Urinary bladder (tissue), 4 donors: ENCODE results near the gene PPIA. TPM values are rescaled to one million over a fixed set of nuclear protein-coding genes. Genes with fewer than 3 reads are reported as not detected.

Experiments used
- DNase-seq: peaks from one replicate; pipeline ENCODE4 v3.0.0-alpha.2; 2015; ENCODE audit errors: extremely low spot score
- H3K27ac ChIP-seq: one replicate; pipeline ENCODE4 v1.5.1; 2013; ENCODE audit warnings: low read depth, mild to moderate bottlenecking, moderate library complexity
- H3K36me3 ChIP-seq: one replicate; pipeline ENCODE4 v1.6.1; 2013; ENCODE audit warnings: mild to moderate bottlenecking, moderate library complexity; ENCODE audit not compliant: insufficient read depth
- H3K4me1 ChIP-seq: one replicate; pipeline ENCODE4 v1.6.1; 2013; ENCODE audit warnings: mild to moderate bottlenecking, moderate library complexity; ENCODE audit not compliant: insufficient read depth
- H3K4me3 ChIP-seq: one replicate; pipeline ENCODE4 v1.5.1; 2013; ENCODE audit warnings: low read depth, low read length
- WGBS: extraction: QIAGEN DNeasy Blood & Tissue Kit; methylation state at CpG from one replicate; pipeline ENCODE4 v1.1.7; 2013; 5-methylcytosine and 5-hydroxymethylcytosine counted together
- polyA plus RNA-seq: library from polyadenylated mRNA; stranded (reverse); fragments of 200-250 nt; gene quantifications from one replicate; pipeline ENCODE4 v1.2.3, GENCODE V29; 2013
- total RNA-seq: library from RNA; depleted of rRNA; stranded (reverse); fragments of >200 nt; gene quantifications from one replicate; pipeline ENCODE4 v1.2.3, GENCODE V29; 2014
- donor health status: healthy with polysubstance abuse.
- donor health status: healthy.

The PPIA gene
- total RNA-seq, result 1,408 TPM
- 1,866 TPM for polyA plus RNA-seq

- H3K27ac ChIP-seq, result peak within 1 kb of the TSS; percentile 100
- no peaks in the 10 kb centered on the region for H3K4me1 ChIP-seq
- under 1% methylated on average over 99 of the region's 99 CpGs for WGBS
- DNase-seq, result peak; percentile 93
- peak within 1 kb of the TSS; percentile 96 for H3K4me3 ChIP-seq
- no peaks in the 10 kb centered on the region for H3K36me3 ChIP-seq
Measured at GRCh38 chr7:44796504-44797328, at the start of gene PPIA. Gene PPIA (plus strand): TSS chr7:44796681. CDS start chr7:44796725, 44 bp downstream.

GRCh38 chr7:44748045-44748947 lies 48.2 kb upstream of the PPIA start, which contains the start of gene ZMIZ2:
Gene ZMIZ2 (plus strand): TSS chr7:44748847. CDS start chr7:44756250, 7,403 bp downstream.
- Histone ChIP-seq H3K4me3 (peak within 1 kb of the TSS; percentile 99), H3K4me1 (peaks cover 3% of the 10 kb centered on the region), H3K27ac (peak within 1 kb of the TSS; percentile 97), H3K36me3 (no peaks in the 10 kb centered on the region)
- peak; percentile 71 for DNase-seq
- WGBS, result 1% methylated on average over 91 of the region's 92 CpGs

DNA sequence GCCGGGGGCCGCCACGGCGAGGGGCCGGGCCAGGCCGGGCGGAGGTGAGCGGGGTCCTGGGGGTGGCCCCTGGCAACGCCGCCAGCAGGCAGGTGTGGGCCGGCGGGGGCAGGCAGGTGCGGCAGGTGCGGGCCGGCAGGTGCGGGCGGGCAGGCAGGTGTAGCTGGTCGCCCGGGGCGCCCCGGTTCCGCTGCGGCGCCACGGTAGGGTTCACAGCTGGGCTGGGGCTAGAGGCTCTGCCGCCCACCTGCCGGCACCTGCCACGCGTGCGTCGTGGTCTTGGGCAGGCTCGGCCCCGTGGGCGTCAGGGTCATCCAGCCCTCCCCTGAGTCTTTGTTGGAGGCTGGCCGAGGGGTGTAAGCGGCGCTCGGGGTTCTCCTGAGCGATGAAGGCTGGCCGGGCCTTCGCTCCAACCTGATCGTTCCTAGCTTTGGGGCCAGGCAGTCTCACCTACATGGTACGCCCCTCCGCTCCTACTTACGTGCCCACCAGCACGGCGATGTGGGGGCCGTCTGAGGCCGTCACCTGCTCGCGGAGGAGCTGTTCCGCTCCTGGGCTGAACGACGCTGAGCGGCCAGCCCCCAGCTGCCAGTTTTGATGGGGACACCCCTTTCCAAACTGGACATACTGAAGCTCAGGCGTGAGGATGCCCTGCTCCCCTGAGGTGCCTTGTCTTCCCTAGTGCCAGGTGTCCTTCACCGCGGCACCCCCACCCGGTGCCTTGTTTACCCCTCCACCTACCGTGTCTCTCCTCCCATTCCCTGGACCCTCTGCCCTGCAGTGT lies 47.3 kb upstream of the PPIA start:
- Histone ChIP-seq H3K4me1 (peaks cover 3% of the 10 kb centered on the region), H3K36me3 (no peaks in the 10 kb centered on the region), H3K4me3 (peak overlapping the region; percentile 99), H3K27ac (peak overlapping the region; percentile 46)
- 1% methylated on average over 58 of the region's 60 CpGs for WGBS
- no peak for DNase-seq

GRCh38 chr7:44749992-44750391 lies 46.5 kb upstream of the PPIA start:
- peaks cover 3% of the 10 kb centered on the region for H3K4me1 ChIP-seq

DNA sequence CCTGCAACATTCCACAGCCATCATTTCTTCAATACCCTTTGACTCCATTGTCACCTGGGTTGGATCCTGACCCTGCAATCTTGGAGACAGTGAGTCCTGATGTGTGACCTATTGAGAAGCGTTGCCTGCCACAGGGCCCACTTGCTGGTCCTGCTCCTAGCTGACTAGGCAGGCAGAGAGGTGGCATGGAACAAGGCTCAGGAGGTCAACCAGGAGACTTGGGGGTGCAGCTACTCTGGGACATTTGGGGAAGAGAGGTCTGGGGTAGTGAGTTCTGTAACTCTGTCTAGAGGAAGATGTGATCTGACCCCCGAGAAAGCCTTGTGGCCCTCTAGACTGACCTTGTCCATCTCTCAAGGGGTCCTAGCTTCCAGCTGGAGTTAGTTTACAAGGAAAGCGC lies 46.1 kb upstream of the PPIA start:
- peaks cover 3% of the 10 kb centered on the region for H3K4me1 ChIP-seq
- DNase-seq, result no peak

More at GRCh38 chr7:44749992-44750391, 46.5 kb upstream of the PPIA start:
- no peaks in the 10 kb centered on the region for H3K36me3 ChIP-seq
- no peak overlapping the region for H3K4me3 ChIP-seq
- no peak for DNase-seq
- no peak overlapping the region for H3K27ac ChIP-seq
- WGBS, result 91% methylated on average over 2 of the region's 2 CpGs

GRCh38 chr7:44750921-44751571 lies 45.4 kb upstream of the PPIA start:
- 55% methylated on average over 6 of the region's 6 CpGs for WGBS
- Histone ChIP-seq H3K4me3 (no peak overlapping the region), H3K36me3 (no peaks in the 10 kb centered on the region), H3K27ac (no peak overlapping the region), H3K4me1 (peaks cover 3% of the 10 kb centered on the region)
- no peak for DNase-seq

More for the DNA sequence above, 46.1 kb upstream of the PPIA start:
- no peak overlapping the region for H3K27ac ChIP-seq
- 89% methylated on average over 3 of the region's 3 CpGs for WGBS
- no peak overlapping the region for H3K4me3 ChIP-seq
- no peaks in the 10 kb centered on the region for H3K36me3 ChIP-seq

- no peak overlapping the region for H3K27ac ChIP-seq
- H3K4me1 ChIP-seq, result peaks cover 3% of the 10 kb centered on the region
- H3K4me3 ChIP-seq, result no peak overlapping the region
- no peak for DNase-seq
- no peaks in the 10 kb centered on the region for H3K36me3 ChIP-seq
- WGBS, result 91% methylated on average over 2 of the region's 2 CpGs
Measured at GRCh38 chr7:44752822-44753221, 43.7 kb upstream of the PPIA start.

DNA sequence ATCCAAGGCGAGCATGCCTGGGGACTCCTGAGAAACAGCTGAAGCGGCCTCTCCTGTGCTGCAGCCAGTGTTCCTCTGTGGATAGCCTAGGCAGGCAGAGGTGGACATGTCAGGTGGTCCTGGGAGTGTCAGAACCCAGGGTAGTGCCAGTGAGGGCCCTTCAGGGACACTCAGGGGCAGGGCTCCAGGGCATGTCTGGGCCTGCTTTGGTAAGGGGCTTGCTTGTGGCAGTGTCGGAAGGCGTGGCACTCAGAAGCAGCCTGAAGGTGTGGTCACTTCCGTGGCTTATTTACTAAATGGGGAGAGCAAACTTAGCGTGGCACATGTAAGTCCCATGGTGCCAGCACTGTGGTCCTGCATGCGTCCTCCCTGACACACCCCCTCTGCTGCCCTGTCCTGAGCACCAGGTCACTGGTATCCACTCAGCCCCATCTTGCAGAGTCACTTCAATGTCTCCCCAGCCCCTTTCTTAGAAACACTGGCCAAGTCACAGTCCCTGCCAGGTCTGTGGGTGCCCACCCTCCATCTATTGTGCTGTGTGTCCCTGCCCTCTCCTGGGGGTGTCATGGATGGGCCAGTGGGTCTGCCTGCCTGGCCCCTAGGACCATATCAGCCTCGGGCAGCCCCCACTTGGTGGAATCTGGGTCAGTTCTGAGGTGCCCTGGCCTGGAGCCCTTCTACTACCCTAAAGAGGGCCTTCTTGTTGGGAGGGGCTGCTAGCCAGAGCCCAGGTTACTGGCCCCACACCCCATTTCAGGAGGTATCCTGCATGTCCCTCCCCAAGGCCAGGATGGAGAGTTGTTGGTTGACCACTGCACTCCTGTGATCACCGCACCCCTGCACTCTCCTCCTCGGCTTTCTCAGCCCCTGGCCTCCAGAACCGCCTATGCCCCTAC lies 41.4 kb upstream of the PPIA start:
- H3K36me3 ChIP-seq, result peaks cover under 1% of the 10 kb centered on the region
- H3K4me1 ChIP-seq, result peaks cover 3% of the 10 kb centered on the region
- WGBS, result 88% methylated on average over 11 of the region's 11 CpGs
- peak overlapping the region; percentile 54 for H3K27ac ChIP-seq
- H3K4me3 ChIP-seq, result no peak overlapping the region
- no peak for DNase-seq

- H3K4me3 ChIP-seq, result no peak overlapping the region
- H3K36me3 ChIP-seq, result peaks cover 2% of the 10 kb centered on the region
- H3K4me1 ChIP-seq, result no peaks in the 10 kb centered on the region
- WGBS, result 48% methylated on average over 17 of the region's 17 CpGs
- no peak for DNase-seq
- H3K27ac ChIP-seq, result peak overlapping the region; percentile 54
Measured at GRCh38 chr7:44755698-44756627, 40.5 kb upstream of the PPIA start.

- Histone ChIP-seq H3K4me1 (no peaks in the 10 kb centered on the region), H3K27ac (no peak overlapping the region), H3K4me3 (no peak overlapping the region), H3K36me3 (peaks cover 5% of the 10 kb centered on the region)
- 77% methylated on average over 12 of the region's 12 CpGs for WGBS
- no peak for DNase-seq
Measured at GRCh38 chr7:44756904-44757303, 39.6 kb upstream of the PPIA start.

DNA sequence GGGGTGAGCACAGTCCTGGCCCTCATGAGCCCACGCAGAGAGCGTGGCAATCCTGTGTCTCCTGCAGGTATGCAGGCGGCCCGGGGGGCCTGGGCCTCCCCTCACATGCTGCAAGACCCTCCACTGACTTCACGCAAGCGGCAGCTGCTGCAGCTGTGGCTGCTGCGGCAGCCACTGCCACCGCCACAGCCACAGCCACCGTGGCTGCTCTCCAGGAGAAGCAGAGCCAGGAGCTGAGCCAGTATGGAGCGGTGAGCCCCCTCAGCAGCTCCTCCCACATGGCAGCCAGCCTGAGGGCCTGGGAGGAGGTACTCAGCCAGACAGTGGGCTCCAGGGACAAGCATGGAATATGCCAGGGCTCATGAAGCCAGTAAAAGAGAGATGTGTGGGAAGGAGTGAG lies 39.2 kb upstream of the PPIA start:
- peaks cover 5% of the 10 kb centered on the region for H3K36me3 ChIP-seq

More for the DNA sequence above, 39.2 kb upstream of the PPIA start:
- Histone ChIP-seq H3K4me1 (no peaks in the 10 kb centered on the region), H3K4me3 (no peak overlapping the region), H3K27ac (no peak overlapping the region)
- no peak for DNase-seq
- WGBS, result 30% methylated on average over 10 of the region's 10 CpGs
